ENCODE data around the gene DRAM1. TPM values are rescaled to one million over a fixed set of nuclear protein-coding genes. Genes with fewer than 3 reads are reported as not detected.

The DRAM1 gene
- total RNA-seq, 1 experiment from 2014 or later: 6.5 TPM

DNA sequence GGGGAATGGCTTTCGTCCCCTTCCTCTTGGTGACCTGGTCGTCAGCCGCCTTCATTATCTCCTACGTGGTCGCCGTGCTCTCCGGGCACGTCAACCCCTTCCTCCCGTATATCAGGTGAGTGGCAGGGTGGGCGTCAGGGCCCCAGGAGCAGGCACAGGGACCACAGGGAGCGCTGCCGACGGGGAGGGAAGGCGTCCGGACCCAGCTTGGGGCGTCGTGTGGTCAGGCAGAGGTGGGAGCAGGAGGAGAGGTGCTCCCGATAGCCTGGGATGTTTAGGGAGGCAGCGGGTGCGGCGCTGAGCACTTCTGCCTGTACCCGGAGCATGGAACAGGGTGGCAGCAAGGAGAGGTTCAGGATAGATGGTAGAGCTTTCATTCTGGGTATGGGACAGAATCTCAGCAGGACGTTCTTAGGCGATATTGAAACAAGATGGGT, 444 bp downstream of the DRAM1 start:
- no peak overlapping the region for H2AK5ac ChIP-seq (ENCODE audit: insufficient read length, low read length)
- H2BK12ac ChIP-seq (ENCODE audit: insufficient read length, low read depth, low read length): no peak overlapping the region
- no peaks in the 10 kb centered on the region; the same call in 1 of the 2 replicates for H3K27me3 ChIP-seq (ENCODE audit: insufficient read depth, low read length)
- no peak overlapping the region for H4K5ac ChIP-seq (ENCODE audit: insufficient read length, low read depth, low read length)
- H3K79me2 ChIP-seq (ENCODE audit: insufficient read depth, low read length): no peaks in the 10 kb centered on the region
- H2AFZ ChIP-seq (ENCODE audit: low read length): peak overlapping the region; percentile 4
- TF ChIP-seq, protein P1, sequence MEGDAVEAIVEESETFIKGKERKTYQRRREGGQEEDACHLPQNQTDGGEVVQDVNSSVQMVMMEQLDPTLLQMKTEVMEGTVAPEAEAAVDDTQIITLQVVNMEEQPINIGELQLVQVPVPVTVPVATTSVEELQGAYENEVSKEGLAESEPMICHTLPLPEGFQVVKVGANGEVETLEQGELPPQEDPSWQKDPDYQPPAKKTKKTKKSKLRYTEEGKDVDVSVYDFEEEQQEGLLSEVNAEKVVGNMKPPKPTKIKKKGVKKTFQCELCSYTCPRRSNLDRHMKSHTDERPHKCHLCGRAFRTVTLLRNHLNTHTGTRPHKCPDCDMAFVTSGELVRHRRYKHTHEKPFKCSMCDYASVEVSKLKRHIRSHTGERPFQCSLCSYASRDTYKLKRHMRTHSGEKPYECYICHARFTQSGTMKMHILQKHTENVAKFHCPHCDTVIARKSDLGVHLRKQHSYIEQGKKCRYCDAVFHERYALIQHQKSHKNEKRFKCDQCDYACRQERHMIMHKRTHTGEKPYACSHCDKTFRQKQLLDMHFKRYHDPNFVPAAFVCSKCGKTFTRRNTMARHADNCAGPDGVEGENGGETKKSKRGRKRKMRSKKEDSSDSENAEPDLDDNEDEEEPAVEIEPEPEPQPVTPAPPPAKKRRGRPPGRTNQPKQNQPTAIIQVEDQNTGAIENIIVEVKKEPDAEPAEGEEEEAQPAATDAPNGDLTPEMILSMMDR (conservative IDR thresholded peaks at IDR 0.05): no peak
- peak overlapping the region; percentile 85 to 94 for H3K4me3 Mint-ChIP-seq
- peaks cover 16% of the 10 kb centered on the region for H3K27me3 Mint-ChIP-seq (ENCODE audit: low read depth)
- H4K91ac ChIP-seq (ENCODE audit: insufficient read length, low read depth, low read length): no peak overlapping the region
- peak overlapping the region in 1 of 3 experiments; percentile 89; a peak in 1 of 7 replicates for H3K27ac Mint-ChIP-seq
- H4K20me1 ChIP-seq (ENCODE audit: control insufficient read depth, insufficient read depth, insufficient read length): no peaks in the 10 kb centered on the region
- no peak overlapping the region for H3K23ac ChIP-seq (ENCODE audit: insufficient read length, low read depth, low read length)
- H3K4me1 ChIP-seq (ENCODE audit: insufficient read depth, low read length): no peaks in the 10 kb centered on the region
- H3K9me3 ChIP-seq (ENCODE audit: control insufficient read depth, low read depth, low read length): no peaks in the 10 kb centered on the region
- H3K4me2 ChIP-seq (ENCODE audit: insufficient read depth, insufficient read length, low read length): peak overlapping the region; percentile 71
- H3K23me2 ChIP-seq (ENCODE audit: insufficient read length, low read depth, low read length, poor library complexity, severe bottlenecking): peaks cover 9% of the 10 kb centered on the region
- H3K56ac ChIP-seq (ENCODE audit: insufficient read length, low read depth, low read length): no peak overlapping the region
- H2BK120ac ChIP-seq (ENCODE audit: low read depth, low read length, poor library complexity, severe bottlenecking): no peak overlapping the region
- H3T11ph ChIP-seq (ENCODE audit: low read length): no peak overlapping the region
- no peak overlapping the region for H2BK15ac ChIP-seq (ENCODE audit: low read depth, low read length)
- H3K27ac ChIP-seq (ENCODE audit: insufficient read length, low read depth, low read length): no peak overlapping the region
- no CpG with 5 or more reads among the region's 24 CpGs for WGBS (ENCODE audit: extremely low coverage, insufficient read length, low lambda C conversion rate)
- no peak overlapping the region for H3K18ac ChIP-seq (ENCODE audit: insufficient read length, low read depth, low read length)
- H4K8ac ChIP-seq (replicated peaks; ENCODE audit: insufficient read length, low read depth, low read length): no peak overlapping the region
- peaks cover 0 to 9% (median 7%) of the 10 kb centered on the region in 3 experiments; a peak in 5 of 7 replicates for H3K36me3 Mint-ChIP-seq (ENCODE audit: insufficient read depth in 1 of 3, low read depth in 3 of 3)
- peak; percentile 61 for DNase-seq
- H3K9ac ChIP-seq (ENCODE audit: extremely low read depth, insufficient read length, low read length): peak overlapping the region; percentile 39
- peaks cover 2% of the 10 kb centered on the region in 2 experiments; a peak in 2 of 5 replicates for H3K9me3 Mint-ChIP-seq
- no peak overlapping the region for H3K4ac ChIP-seq (ENCODE audit: low read depth, low read length)
- H3K4me1 Mint-ChIP-seq: peaks cover 11% of the 10 kb centered on the region in 2 experiments
- H3K14ac ChIP-seq (ENCODE audit: insufficient read depth, low read length): peak overlapping the region; percentile 80
- H2BK20ac ChIP-seq (ENCODE audit: low read depth, low read length, poor library complexity, severe bottlenecking): no peak overlapping the region
- no peaks in the 10 kb centered on the region for H3K79me1 ChIP-seq (ENCODE audit: insufficient read depth, low read depth, low read length, poor library complexity, severe bottlenecking)
- H2BK5ac ChIP-seq (ENCODE audit: insufficient read length, low read length): no peak overlapping the region
